Measurements from ENCODE around the gene STK24.

STK24 gene

DNA sequence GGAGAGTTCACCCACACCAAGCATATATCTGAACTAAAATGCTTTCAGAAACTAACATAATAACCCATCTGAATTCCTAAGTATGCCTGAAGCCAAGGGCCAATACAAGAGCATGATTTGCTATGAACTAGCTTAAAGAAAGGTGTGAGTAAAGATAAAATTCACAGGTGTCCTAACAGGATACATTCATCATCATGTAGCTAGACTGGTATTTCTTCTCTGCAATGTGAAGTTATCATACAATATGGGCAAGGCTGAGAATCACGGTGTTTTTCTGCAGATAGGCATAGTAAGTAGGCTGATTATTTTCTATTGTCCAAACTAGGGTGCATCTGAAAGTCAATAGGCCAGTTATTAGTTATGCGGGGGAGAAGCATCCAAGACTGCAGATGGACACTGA, 63.1 kb downstream of the STK24 start:
- no peaks in the 10 kb centered on the region for H3K9me3 ChIP-seq (ENCODE audit: low read depth, low read length)
- no peak for DNase-seq (ENCODE audit: low read depth, low spot score)
- H3K9ac ChIP-seq (ENCODE audit: insufficient read length), result no peak overlapping the region
- H3K27ac ChIP-seq, result no peak overlapping the region
- peaks cover 13% of the 10 kb centered on the region for H3K36me3 ChIP-seq (ENCODE audit: insufficient read depth, low read length)
- TF ChIP-seq EZH2 (IDR thresholded peaks at IDR 0.05) (no peak), FOXP2 (optimal IDR thresholded peaks at IDR 0.05; ENCODE audit: control extremely low read depth, extremely low read length, insufficient read depth) (no peak), POLR2AphosphoS5 (IDR thresholded peaks at IDR 0.05; ENCODE audit: borderline replicate concordance, low read depth, low read length) (no peak)
- H3K4me3 ChIP-seq, result no peak overlapping the region

DNA sequence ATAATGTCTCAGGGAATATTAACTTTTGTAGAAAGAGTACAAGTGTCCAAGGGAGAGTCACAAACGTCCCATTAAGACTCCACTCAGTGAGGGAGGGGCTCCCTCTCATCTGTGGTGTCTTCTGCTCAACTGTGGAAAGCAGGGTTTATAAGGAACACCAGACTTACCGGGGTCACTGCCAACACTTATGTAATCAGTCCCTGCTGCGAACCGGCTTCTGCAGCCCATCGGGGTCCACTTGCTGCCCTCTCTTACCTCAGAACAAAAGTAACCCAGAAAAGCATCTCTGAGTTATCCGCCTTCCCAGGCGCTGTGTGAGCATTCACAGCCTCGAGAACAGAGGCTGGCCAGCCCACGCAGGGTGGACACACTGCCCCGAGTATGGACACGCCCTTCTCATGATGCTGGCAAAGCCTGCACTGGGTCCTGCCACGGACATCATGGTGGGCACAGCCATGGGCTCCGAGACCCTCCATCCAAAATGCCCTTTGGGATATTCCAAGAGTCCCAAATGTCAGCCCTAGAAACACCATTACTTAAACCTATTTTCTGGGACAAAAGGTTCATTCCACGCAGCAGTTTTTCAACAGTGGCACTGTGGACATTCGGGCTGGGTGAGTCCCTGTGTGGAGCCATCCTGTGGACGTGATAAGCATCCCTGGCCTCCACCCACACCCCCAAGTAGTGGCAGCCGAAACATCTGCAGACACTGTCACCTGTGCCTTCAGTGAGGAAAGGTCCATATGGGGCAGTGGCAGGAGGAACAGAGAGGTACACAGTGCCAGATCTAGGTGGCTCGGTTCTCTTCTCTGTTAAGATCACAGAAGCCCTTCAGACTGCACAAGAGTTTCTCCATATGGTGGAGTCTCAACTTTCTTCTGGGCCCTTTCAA, 63.9 kb downstream of the STK24 start:
- Histone ChIP-seq H3K9ac (ENCODE audit: insufficient read length) (no peak overlapping the region), H3K36me3 (ENCODE audit: insufficient read depth, low read length) (peaks cover 5% of the 10 kb centered on the region; the same call in 1 of the 2 replicates), H3K9me3 (ENCODE audit: low read depth, low read length) (no peaks in the 10 kb centered on the region), H3K4me3 (no peak overlapping the region), H3K27ac (no peak overlapping the region)
- TF ChIP-seq FOXP2 (optimal IDR thresholded peaks at IDR 0.05; ENCODE audit: control extremely low read depth, extremely low read length, insufficient read depth), result no peak
- no peak for TF ChIP-seq EZH2 (IDR thresholded peaks at IDR 0.05)
- TF ChIP-seq POLR2AphosphoS5 (IDR thresholded peaks at IDR 0.05; ENCODE audit: borderline replicate concordance, low read depth, low read length), result no peak
- no peak for DNase-seq (ENCODE audit: low read depth, low spot score)

DNA sequence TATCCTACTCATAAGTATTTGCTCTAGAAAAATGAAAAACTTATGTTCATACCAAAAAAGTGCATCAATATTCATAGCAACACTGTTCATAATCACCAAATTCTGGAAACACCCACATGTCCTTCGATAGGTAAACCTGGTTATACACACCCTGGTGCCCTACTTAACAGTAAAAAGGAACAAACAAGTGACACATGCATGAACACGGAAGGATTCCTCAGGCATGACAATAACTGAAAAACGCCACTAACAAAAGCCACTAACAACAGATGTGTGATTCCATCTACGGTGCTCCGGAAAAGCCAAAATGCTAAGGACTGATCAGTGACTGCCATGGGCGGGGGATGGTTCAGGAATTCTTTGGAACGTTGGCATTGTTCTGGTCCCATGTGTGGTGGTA, 65.5 kb downstream of the STK24 start:
- Histone ChIP-seq H3K27ac (no peak overlapping the region), H3K9ac (ENCODE audit: insufficient read length) (no peak overlapping the region), H3K36me3 (ENCODE audit: insufficient read depth, low read length) (0 out of 2 replicates have a peak, but pooled peaks cover 2% of the 10 kb centered on the region), H3K4me3 (no peak overlapping the region), H3K9me3 (ENCODE audit: low read depth, low read length) (no peaks in the 10 kb centered on the region)
- DNase-seq (ENCODE audit: low read depth, low spot score), result no peak
- TF ChIP-seq EZH2 (IDR thresholded peaks at IDR 0.05), result no peak
- TF ChIP-seq POLR2AphosphoS5 (IDR thresholded peaks at IDR 0.05; ENCODE audit: borderline replicate concordance, low read depth, low read length), result no peak
- no peak for TF ChIP-seq FOXP2 (optimal IDR thresholded peaks at IDR 0.05; ENCODE audit: control extremely low read depth, extremely low read length, insufficient read depth)

DNA sequence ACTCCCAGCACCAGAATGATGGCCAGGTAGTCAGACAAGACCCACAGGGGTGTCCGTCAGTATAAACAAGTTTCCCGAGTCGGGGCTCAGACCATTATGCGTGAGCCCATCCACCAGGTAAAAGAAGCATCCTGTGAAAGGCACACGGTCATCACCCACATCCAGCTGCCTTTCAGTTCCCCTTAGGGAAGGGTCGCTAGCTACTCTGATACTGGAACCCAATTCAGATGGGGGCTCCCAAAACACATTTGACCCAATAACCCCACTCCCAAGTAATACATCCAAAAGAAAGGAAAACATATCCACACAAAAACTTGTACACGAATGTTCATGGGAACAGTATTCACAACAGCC, 66.8 kb downstream of the STK24 start:
- H3K9ac ChIP-seq (ENCODE audit: insufficient read length), result no peak overlapping the region
- DNase-seq (ENCODE audit: low read depth, low spot score), result no peak
- no peak overlapping the region for H3K27ac ChIP-seq
- no peak for TF ChIP-seq EZH2 (IDR thresholded peaks at IDR 0.05)
- no peak for TF ChIP-seq POLR2AphosphoS5 (IDR thresholded peaks at IDR 0.05; ENCODE audit: borderline replicate concordance, low read depth, low read length)
- TF ChIP-seq FOXP2 (optimal IDR thresholded peaks at IDR 0.05; ENCODE audit: control extremely low read depth, extremely low read length, insufficient read depth), result no peak
- no peak overlapping the region for H3K4me3 ChIP-seq
- no peaks in the 10 kb centered on the region for H3K9me3 ChIP-seq (ENCODE audit: low read depth, low read length)
- no peaks in the 10 kb centered on the region for H3K36me3 ChIP-seq (ENCODE audit: insufficient read depth, low read length)

DNA sequence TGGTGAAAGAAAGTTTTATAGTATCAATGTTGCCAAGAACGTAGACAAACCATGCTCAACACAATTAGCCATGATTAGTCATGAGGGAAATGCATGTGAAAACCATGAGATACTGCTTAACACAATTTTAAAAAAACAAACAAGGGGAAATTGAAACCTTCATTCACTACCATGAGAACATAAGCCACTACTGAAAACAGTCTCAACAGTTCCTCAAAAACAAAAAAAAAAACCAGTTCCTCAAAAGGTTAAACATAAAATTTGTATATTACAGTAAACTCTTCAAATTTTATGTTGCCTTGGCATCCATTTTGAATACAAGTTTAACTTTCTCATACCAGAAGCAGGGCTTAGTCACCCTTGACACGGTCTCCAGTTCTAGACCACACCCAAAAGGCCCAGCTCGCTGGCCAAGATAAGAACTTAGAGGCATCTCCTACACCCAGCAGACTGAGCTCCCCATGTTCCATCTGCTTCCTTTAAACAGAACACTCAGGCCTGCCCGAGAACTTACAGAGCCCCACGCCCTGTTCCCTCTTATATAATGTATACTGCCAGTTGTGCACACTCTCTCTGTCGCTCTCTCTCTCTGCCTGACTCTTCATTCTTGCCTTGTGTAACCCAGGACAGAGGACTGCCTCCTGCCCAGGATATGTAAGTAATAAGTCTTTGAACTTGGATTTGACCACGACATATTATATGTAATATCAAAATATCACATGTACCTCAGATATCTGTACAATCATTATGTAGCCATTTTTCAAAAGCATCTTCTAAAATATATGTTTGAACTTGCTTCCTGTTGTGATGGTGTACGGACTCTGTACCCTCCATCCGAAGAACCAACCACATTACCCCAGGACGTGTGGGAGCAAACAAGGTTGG, 67.4 kb downstream of the STK24 start:
- DNase-seq (ENCODE audit: low read depth, low spot score), result no peak
- no peak overlapping the region for H3K9ac ChIP-seq (ENCODE audit: insufficient read length)
- H3K4me3 ChIP-seq, result no peak overlapping the region

DNA sequence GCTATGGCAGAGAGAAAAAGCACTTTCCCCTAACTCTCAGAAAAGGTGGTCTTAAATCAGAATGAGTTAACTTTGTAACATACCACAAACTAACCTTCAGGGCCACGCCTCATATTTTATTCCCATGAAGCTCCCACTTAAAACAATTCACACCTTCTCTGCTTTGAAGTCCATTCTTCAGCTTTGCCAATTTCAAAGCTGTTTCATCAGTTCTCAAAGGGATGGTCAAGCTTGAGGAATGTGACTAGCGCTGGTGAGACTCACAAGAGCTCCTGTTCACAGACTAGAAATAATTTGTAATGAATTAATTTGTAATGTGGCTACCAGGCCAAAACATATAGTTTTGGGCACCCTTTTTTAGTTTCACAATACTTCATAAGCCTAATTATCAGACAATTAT, 68.2 kb downstream of the STK24 start:
- Histone ChIP-seq H3K27ac (peak overlapping the region; percentile 81), H3K36me3 (ENCODE audit: insufficient read depth, low read length) (no peaks in the 10 kb centered on the region), H3K9ac (ENCODE audit: insufficient read length) (no peak overlapping the region), H3K9me3 (ENCODE audit: low read depth, low read length) (no peaks in the 10 kb centered on the region), H3K4me3 (no peak overlapping the region)
- no peak for TF ChIP-seq FOXP2 (optimal IDR thresholded peaks at IDR 0.05; ENCODE audit: control extremely low read depth, extremely low read length, insufficient read depth)
- TF ChIP-seq EZH2 (IDR thresholded peaks at IDR 0.05), result no peak
- no peak for TF ChIP-seq POLR2AphosphoS5 (IDR thresholded peaks at IDR 0.05; ENCODE audit: borderline replicate concordance, low read depth, low read length)
- no peak for DNase-seq (ENCODE audit: low read depth, low spot score)

More for the DNA sequence above, 67.4 kb downstream of the STK24 start:
- no peaks in the 10 kb centered on the region for H3K36me3 ChIP-seq (ENCODE audit: insufficient read depth, low read length)
- no peaks in the 10 kb centered on the region for H3K9me3 ChIP-seq (ENCODE audit: low read depth, low read length)
- peak overlapping the region; percentile 81 for H3K27ac ChIP-seq
- TF ChIP-seq FOXP2 (optimal IDR thresholded peaks at IDR 0.05; ENCODE audit: control extremely low read depth, extremely low read length, insufficient read depth), result no peak
- TF ChIP-seq POLR2AphosphoS5 (IDR thresholded peaks at IDR 0.05; ENCODE audit: borderline replicate concordance, low read depth, low read length), result no peak
- no peak for TF ChIP-seq EZH2 (IDR thresholded peaks at IDR 0.05)

DNA sequence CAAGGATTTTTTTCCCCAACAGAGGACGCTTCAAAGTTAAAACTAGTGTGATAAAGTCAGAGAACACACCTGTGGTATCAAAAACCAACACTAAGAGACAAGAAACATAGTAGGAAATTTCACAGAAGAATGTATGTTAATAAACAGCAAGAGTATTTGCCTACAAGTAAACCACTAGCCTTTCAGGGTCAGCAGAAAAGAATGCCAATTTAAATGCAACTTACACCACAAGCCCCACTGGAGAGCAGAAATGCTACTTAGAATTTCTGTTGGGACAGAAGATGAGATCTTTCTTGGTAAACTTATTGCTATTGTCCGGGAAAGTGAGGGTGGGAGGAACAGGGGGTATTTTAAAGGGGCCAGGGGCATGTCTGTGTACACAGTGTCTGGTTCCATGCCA, 68.6 kb downstream of the STK24 start:
- no peaks in the 10 kb centered on the region for H3K9me3 ChIP-seq (ENCODE audit: low read depth, low read length)
- peak overlapping the region; percentile 81 for H3K27ac ChIP-seq
- H3K4me3 ChIP-seq, result no peak overlapping the region
- no peak for DNase-seq (ENCODE audit: low read depth, low spot score)
- no peak overlapping the region for H3K9ac ChIP-seq (ENCODE audit: insufficient read length)
- TF ChIP-seq EZH2 (IDR thresholded peaks at IDR 0.05), result no peak
- no peaks in the 10 kb centered on the region for H3K36me3 ChIP-seq (ENCODE audit: insufficient read depth, low read length)

DNA sequence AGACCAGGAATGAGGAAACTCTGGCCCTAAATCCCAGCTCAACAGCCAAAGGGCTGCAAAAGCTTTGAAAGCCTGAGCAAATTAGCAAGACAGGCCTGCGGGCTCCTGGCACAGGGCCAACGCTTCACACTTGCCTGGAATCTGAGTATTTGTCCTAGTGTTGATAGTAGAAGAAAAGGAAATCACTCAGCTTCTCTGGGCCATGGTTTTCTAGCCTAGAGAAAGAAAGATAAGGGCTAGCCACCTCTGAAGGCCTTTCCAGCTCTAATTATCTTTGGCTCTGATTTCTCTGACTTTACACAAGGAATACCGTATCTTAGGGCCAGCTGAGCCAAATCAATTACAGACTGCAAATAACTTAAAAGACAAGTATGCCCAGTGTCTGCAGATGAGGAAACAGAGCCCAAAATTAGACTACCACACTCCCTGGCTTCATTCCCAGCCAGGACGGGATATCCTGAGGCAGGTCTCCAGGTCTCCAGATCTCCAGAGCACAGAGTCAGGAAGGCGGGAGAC, 69.6 kb downstream of the STK24 start:
- Histone ChIP-seq H3K4me3 (peak overlapping the region; percentile 65), H3K36me3 (ENCODE audit: insufficient read depth, low read length) (no peaks in the 10 kb centered on the region), H3K9ac (ENCODE audit: insufficient read length) (no peak overlapping the region), H3K27ac (peak overlapping the region; percentile 81), H3K9me3 (ENCODE audit: low read depth, low read length) (no peaks in the 10 kb centered on the region)
- peak; percentile 63 for DNase-seq (ENCODE audit: low read depth, low spot score)
- no peak for TF ChIP-seq FOXP2 (optimal IDR thresholded peaks at IDR 0.05; ENCODE audit: control extremely low read depth, extremely low read length, insufficient read depth)
- peak; percentile 32; the same call in 1 of the 2 replicates for TF ChIP-seq POLR2AphosphoS5 (IDR thresholded peaks at IDR 0.05; ENCODE audit: borderline replicate concordance, low read depth, low read length)
